Testis (tissue), 3 donors: Measurements from ENCODE around the gene PAPPA. TPM values are rescaled to one million over a fixed set of nuclear protein-coding genes. Genes with fewer than 3 reads are reported as not detected.

Experiments
- DNase-seq: peaks from one replicate; pipeline ENCODE4 v3.0.0-alpha.2; 2019
- H3K27ac ChIP-seq, 2 donors: fragments of 200-600 bp; sonication (generic); one replicate each; pipeline ENCODE4 v1.5.1; 2019
- H3K27me3 ChIP-seq: fragments of 200-600 bp; sonication (generic); one replicate; pipeline ENCODE4 v1.5.1; 2019
- H3K36me3 ChIP-seq: fragments of 200-600 bp; sonication (generic); one replicate; pipeline ENCODE4 v1.5.1; 2017; ENCODE audit warnings: low read depth; ENCODE audit errors: missing control alignments
- H3K4me1 ChIP-seq: fragments of 200-600 bp; sonication (generic); one replicate; pipeline ENCODE4 v1.5.1; 2019
- H3K4me3 ChIP-seq, 2 donors: fragments of 200-600 bp; sonication (generic); one replicate each; pipeline ENCODE4 v1.5.1; 2017 to 2019
- H3K9me3 ChIP-seq: fragments of 200-600 bp; sonication (generic); one replicate; pipeline ENCODE4 v1.5.1; 2017
- POLR2A ChIP-seq: fragments of 450-650 bp; IDR thresholded peaks from one replicate; pipeline ENCODE4 v1.6.1; 2017; ENCODE audit warnings: antibody characterized with exemption, mild to moderate bottlenecking, moderate library complexity
- WGBS, 2 donors: methylation state at CpG; one replicate each; pipeline ENCODE4 v1.1.5; 2018; 5-methylcytosine and 5-hydroxymethylcytosine counted together
- intact Hi-C: fragments of 100-400 bp; cut with DNase I; formaldehyde crosslinking; loops from one replicate; pipeline ENCODE4 v1.15.1; 2023; ENCODE audit warnings: low total_unique reads
- polyA plus RNA-seq: library from polyadenylated mRNA; stranded (reverse); fragments of 350-450 nt; fragmentation: Illumina TruSeq; extraction: RNeasy Lipid Tissue Mini Kit (QIAGEN cat#74804); gene quantifications from one replicate; pipeline ENCODE4 v1.2.3, GENCODE V29; 2014; ENCODE audit warnings: low read depth, low replicate concordance; ENCODE audit not compliant: insufficient read depth
- total RNA-seq, 2 donors: library from RNA; depleted of rRNA; stranded (reverse); fragments of >200 nt; gene quantifications; one replicate each; pipeline ENCODE4 v1.2.3, GENCODE V29; 2016
- TF ChIP-seq, protein P1 (sequence below), 3 experiments: fragments of 450-650 bp in 2 of 3; fragments of 200-600 bp in 1 of 3; sonication (generic) in 1 of 3; IDR thresholded peaks; one replicate each; pipeline ENCODE4 v1.5.1; 2016 to 2019; ENCODE audit warnings: antibody characterized with exemption in 3 of 3, mild to moderate bottlenecking in 2 of 3, moderate library complexity in 1 of 3

Gene PAPPA
- total and polyA plus RNA-seq, 3 donors from 2014 or later: 1.9 to 5.1 (median 4.1) TPM

DNA sequence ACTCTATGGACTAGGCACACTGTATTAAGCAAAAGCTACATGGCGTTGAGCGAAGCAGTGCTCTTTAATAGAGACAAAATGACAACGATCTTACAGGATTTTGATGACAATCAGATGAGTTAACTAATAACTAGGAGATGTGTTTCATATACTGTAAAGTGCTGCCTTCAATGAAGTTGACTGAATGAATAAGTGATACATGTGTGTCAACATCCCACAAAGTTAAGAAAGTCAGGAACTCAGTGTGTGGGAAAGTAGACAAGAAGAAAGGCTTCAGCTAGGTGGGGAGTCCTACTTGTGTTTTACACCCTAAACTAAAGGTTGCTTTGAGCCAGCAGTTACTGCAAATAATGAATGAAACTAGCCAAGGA, 79.6 kb downstream of the PAPPA start:
- no peak overlapping the region for H3K4me3 ChIP-seq
- DNase-seq: no peak
- intact Hi-C loops: no loop called here
- no peak for TF ChIP-seq POLR2A
- TF ChIP-seq, protein P1, sequence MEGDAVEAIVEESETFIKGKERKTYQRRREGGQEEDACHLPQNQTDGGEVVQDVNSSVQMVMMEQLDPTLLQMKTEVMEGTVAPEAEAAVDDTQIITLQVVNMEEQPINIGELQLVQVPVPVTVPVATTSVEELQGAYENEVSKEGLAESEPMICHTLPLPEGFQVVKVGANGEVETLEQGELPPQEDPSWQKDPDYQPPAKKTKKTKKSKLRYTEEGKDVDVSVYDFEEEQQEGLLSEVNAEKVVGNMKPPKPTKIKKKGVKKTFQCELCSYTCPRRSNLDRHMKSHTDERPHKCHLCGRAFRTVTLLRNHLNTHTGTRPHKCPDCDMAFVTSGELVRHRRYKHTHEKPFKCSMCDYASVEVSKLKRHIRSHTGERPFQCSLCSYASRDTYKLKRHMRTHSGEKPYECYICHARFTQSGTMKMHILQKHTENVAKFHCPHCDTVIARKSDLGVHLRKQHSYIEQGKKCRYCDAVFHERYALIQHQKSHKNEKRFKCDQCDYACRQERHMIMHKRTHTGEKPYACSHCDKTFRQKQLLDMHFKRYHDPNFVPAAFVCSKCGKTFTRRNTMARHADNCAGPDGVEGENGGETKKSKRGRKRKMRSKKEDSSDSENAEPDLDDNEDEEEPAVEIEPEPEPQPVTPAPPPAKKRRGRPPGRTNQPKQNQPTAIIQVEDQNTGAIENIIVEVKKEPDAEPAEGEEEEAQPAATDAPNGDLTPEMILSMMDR (IDR thresholded peaks at IDR 0.05): no peak
- H3K4me1 ChIP-seq: no peaks in the 10 kb centered on the region
- H3K36me3 ChIP-seq: no peaks in the 10 kb centered on the region
- no peak overlapping the region for H3K27ac ChIP-seq
- H3K27me3 ChIP-seq: no peaks in the 10 kb centered on the region
- no peaks in the 10 kb centered on the region for H3K9me3 ChIP-seq
- 93% methylated on average over 3 of the region's 3 CpGs for WGBS, 2 donors

DNA sequence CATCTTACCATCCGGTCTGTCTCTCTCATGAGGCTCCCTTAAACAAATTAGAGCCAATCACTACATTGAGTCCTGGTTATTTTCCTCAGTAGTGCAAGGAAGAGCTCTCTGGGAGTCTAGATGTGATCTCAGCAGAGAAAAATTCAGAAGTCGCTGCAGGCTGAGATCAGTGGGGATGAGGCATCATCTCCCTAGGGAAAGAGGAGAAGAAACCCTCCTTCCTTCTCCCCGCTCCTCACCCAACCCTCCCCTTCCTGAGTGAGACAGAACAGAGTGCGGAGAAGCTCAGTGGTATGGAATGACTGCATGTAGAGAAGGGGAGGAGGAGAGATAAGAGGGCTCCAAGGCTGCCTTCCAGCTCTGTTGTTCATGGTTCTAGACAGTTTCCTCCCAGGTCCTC, 80.5 kb downstream of the PAPPA start:
- no peak for TF ChIP-seq POLR2A
- TF ChIP-seq, protein P1 (IDR thresholded peaks at IDR 0.05): no peak
- H3K4me1 ChIP-seq: no peaks in the 10 kb centered on the region
- intact Hi-C loops: no loop called here
- H3K4me3 ChIP-seq: no peak overlapping the region
- no peaks in the 10 kb centered on the region for H3K9me3 ChIP-seq
- H3K27ac ChIP-seq: no peak overlapping the region
- 62 to 68% methylated on average over 4 of the region's 4 CpGs for WGBS, 2 donors
- H3K36me3 ChIP-seq: no peaks in the 10 kb centered on the region
- no peak for DNase-seq
- no peaks in the 10 kb centered on the region for H3K27me3 ChIP-seq

DNA sequence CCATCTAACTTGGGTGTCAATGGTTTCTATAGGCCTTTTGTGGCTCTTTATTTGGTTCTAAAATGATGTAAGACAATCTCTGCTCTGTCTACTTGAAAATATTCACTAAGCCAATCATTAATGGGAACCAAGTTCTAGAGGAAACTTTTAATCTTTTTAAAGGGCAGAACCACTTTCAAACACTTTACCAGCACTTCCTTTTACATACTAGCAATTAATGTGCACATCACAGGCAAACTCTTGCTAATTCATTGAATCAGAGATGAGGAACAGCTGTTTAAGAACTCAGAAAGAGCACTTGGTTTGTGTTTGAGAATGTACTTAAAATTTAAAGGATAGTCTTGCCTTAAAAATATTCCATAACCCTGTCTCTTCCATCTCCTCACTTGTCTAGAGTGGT, 83.4 kb downstream of the PAPPA start:
- no peaks in the 10 kb centered on the region for H3K27me3 ChIP-seq
- no peak overlapping the region for H3K4me3 ChIP-seq
- H3K4me1 ChIP-seq: no peaks in the 10 kb centered on the region
- intact Hi-C loops: no loop called here
- TF ChIP-seq, protein P1 (IDR thresholded peaks at IDR 0.05): no peak
- no peak for TF ChIP-seq POLR2A
- H3K36me3 ChIP-seq: no peaks in the 10 kb centered on the region
- no peak for DNase-seq
- H3K27ac ChIP-seq: no peak overlapping the region
- H3K9me3 ChIP-seq: no peaks in the 10 kb centered on the region

DNA sequence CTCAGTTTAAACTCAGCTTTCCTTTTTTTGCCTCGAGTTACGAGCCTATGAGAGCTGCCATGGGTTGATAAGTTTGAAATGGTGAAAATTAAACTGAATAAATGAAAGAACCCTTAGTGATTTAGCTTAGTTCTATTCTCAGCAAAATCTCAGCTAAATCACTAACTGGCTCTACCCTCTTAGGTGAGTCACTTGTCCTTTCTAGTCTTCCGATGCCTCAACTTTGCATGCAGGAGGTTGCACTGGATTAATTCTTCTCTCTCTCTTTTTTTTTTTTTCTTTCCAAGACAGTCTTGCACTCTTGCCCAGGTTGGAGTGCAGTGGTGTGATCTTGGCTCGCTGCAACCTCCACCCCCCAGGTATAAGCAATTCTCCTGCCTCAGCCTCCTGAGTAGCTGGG, 83.9 kb downstream of the PAPPA start:
- intact Hi-C loops: no loop called here
- Histone ChIP-seq H3K36me3 (no peaks in the 10 kb centered on the region), H3K27me3 (no peaks in the 10 kb centered on the region), H3K9me3 (no peaks in the 10 kb centered on the region), H3K4me3 (no peak overlapping the region), H3K27ac (no peak overlapping the region), H3K4me1 (no peaks in the 10 kb centered on the region)
- WGBS, 2 donors: 88 to 94% methylated on average over 4 of the region's 4 CpGs
- TF ChIP-seq, protein P1 (IDR thresholded peaks at IDR 0.05): no peak
- TF ChIP-seq POLR2A: no peak
- DNase-seq: no peak

DNA sequence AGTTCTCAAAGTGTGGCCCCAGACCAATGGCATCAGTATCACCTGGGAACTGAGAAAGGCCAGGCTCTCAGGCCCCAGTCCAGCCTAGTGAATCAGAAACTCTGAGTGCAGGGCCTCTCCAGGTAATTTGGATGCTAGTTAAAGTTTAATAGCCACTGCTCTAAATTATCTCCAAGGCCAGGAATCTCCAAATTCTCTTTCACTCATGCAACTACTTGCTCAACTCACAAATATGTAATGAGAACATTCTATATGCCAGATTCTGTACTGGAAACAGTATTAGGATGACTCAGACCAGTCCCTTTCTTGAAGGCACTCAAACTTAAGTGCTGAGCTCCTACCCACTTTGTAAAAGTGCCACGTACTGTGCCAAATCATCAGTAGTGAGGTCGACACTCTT, 84.6 kb downstream of the PAPPA start:
- DNase-seq: no peak
- no peak overlapping the region for H3K27ac ChIP-seq
- intact Hi-C loops: no loop called here
- H3K36me3 ChIP-seq: no peaks in the 10 kb centered on the region
- no peak for TF ChIP-seq POLR2A
- TF ChIP-seq, protein P1 (IDR thresholded peaks at IDR 0.05): no peak
- H3K4me3 ChIP-seq: no peak overlapping the region
- no peaks in the 10 kb centered on the region for H3K27me3 ChIP-seq
- 89 to 91% methylated on average over 2 of the region's 2 CpGs for WGBS, 2 donors
- no peaks in the 10 kb centered on the region for H3K9me3 ChIP-seq
- H3K4me1 ChIP-seq: no peaks in the 10 kb centered on the region
